ENCODE data around the gene FARS2. TPM values are rescaled to one million over a fixed set of nuclear protein-coding genes. Genes with fewer than 3 reads are reported as not detected.

FARS2 gene
- polyA plus RNA-seq, 3 donors: 12.2 to 21.6 (median 17.7) TPM

- Histone ChIP-seq H3K9me3 (replicated peaks in 1 of 2; ENCODE audit: control insufficient read depth in 1 of 2, insufficient read depth in 1 of 2, low read length in 2 of 2) (no peaks in the 10 kb centered on the region), H3K79me2 (ENCODE audit: insufficient read depth, low read length) (no peaks in the 10 kb centered on the region), H4K20me1 (ENCODE audit: insufficient read depth, low read length) (no peaks in the 10 kb centered on the region), H3K4me2 (replicated peaks; ENCODE audit: extremely low read depth, low read length, poor library complexity, severe bottlenecking) (no peak overlapping the region), H3K36me3 (replicated peaks in 1 of 2; ENCODE audit: control insufficient read depth in 1 of 2, insufficient read depth in 2 of 2, low read length in 2 of 2) (no peaks in the 10 kb centered on the region), H3K4me3 (replicated peaks in 1 of 3; ENCODE audit: low read depth in 2 of 3, low read length in 3 of 3) (no peak overlapping the region), H3K27ac (ENCODE audit: low read depth in 1 of 2, low read length in 2 of 2) (no peak overlapping the region), H3K4me1 (ENCODE audit: control insufficient read depth in 1 of 2, insufficient read depth in 2 of 2, low read length in 2 of 2) (no peaks in the 10 kb centered on the region), H2AFZ (ENCODE audit: insufficient read depth, low read depth, low read length, poor library complexity, severe bottlenecking) (no peak overlapping the region), H3K27me3 (ENCODE audit: control insufficient read depth in 2 of 2, insufficient read depth in 2 of 2, low read length in 2 of 2) (no peaks in the 10 kb centered on the region), H3K9ac (ENCODE audit: insufficient read depth, low read length, poor library complexity, severe bottlenecking) (no peak overlapping the region)
- DNase-seq: no peak
- Mint-ChIP-seq H3K4me1 (no peaks in the 10 kb centered on the region), H3K9me3 (no peaks in the 10 kb centered on the region), H3K36me3 (no peaks in the 10 kb centered on the region), H3K27me3 (ENCODE audit: low read depth in 3 of 3) (no peaks in the 10 kb centered on the region), H3K4me3 (no peak overlapping the region), H3K27ac (no peak overlapping the region)
- TF ChIP-seq CTCF (IDR thresholded peaks at IDR 0.05): no peak
- intact Hi-C loops (cut with micrococcal nuclease): no loop called here
- no CpG with 5 or more reads among the region's 2 CpGs for WGBS (ENCODE audit: insufficient coverage)
These were observed 98.1 kb downstream of the FARS2 start for GRCh38 chr6:5359417-5359816.

- Histone ChIP-seq H3K4me2 (replicated peaks; ENCODE audit: extremely low read depth, low read length, poor library complexity, severe bottlenecking) (no peak overlapping the region), H3K9me3 (replicated peaks in 1 of 2; ENCODE audit: control insufficient read depth in 1 of 2, insufficient read depth in 1 of 2, low read length in 2 of 2) (no peaks in the 10 kb centered on the region), H3K27ac (ENCODE audit: low read depth in 1 of 2, low read length in 2 of 2) (no peak overlapping the region), H3K36me3 (replicated peaks in 1 of 2; ENCODE audit: control insufficient read depth in 1 of 2, insufficient read depth in 2 of 2, low read length in 2 of 2) (no peaks in the 10 kb centered on the region), H3K27me3 (ENCODE audit: control insufficient read depth in 2 of 2, insufficient read depth in 2 of 2, low read length in 2 of 2) (no peaks in the 10 kb centered on the region), H4K20me1 (ENCODE audit: insufficient read depth, low read length) (no peaks in the 10 kb centered on the region), H3K79me2 (ENCODE audit: insufficient read depth, low read length) (no peaks in the 10 kb centered on the region), H2AFZ (ENCODE audit: insufficient read depth, low read depth, low read length, poor library complexity, severe bottlenecking) (no peak overlapping the region), H3K4me1 (ENCODE audit: control insufficient read depth in 1 of 2, insufficient read depth in 2 of 2, low read length in 2 of 2) (no peaks in the 10 kb centered on the region), H3K9ac (ENCODE audit: insufficient read depth, low read length, poor library complexity, severe bottlenecking) (no peak overlapping the region), H3K4me3 (replicated peaks in 1 of 3; ENCODE audit: low read depth in 2 of 3, low read length in 3 of 3) (no peak overlapping the region)
- Mint-ChIP-seq H3K27me3 (ENCODE audit: low read depth in 3 of 3) (no peaks in the 10 kb centered on the region), H3K27ac (no peak overlapping the region), H3K9me3 (no peaks in the 10 kb centered on the region), H3K36me3 (no peaks in the 10 kb centered on the region), H3K4me3 (no peak overlapping the region), H3K4me1 (no peaks in the 10 kb centered on the region)
- TF ChIP-seq CTCF (IDR thresholded peaks at IDR 0.05): no peak
- no peak for DNase-seq
- intact Hi-C loops (cut with micrococcal nuclease): no loop called here
- 100% methylated on average over 1 of the region's 2 CpGs for WGBS (ENCODE audit: insufficient coverage)
These were observed 100.1 kb downstream of the FARS2 start for GRCh38 chr6:5361396-5361795.

All from CD14-positive monocyte (primary cell).